CD4-positive, alpha-beta T cell treated with Interleukin-4 for 4 hours (primary cell): ENCODE results near the gene TMEM9B.
A peak's percentile ranks its signal among the peaks of the same experiment; 100 is the strongest.

ENCODE experiments used
- DNase-seq: peaks from one replicate; pipeline ENCODE4 v3.0.0-alpha.2; 2020

The TMEM9B gene

GRCh38 chr11:8928205-8928604, 36.0 kb downstream of the TMEM9B start:
- no peak for DNase-seq

DNA sequence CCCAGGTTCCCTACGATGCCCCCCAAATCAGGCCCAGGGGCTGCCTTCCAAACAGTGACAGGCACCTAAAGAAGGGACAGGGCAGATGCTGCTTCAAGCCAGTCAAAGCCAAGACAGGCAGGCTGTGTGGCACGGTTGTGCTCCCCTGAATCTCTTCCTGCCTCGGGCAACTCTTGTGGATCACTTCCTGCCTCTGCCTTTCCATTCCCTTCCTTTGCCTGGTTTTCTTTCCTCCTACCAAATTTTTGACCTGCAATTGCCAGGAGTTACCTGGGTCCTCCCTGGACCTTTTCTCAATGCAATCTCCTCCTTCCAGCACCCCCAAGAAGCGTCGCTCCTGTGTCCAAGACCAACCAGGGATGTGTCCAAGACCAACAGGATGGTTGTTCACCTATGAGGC, 37.0 kb downstream of the TMEM9B start:
- no peak for DNase-seq

DNA sequence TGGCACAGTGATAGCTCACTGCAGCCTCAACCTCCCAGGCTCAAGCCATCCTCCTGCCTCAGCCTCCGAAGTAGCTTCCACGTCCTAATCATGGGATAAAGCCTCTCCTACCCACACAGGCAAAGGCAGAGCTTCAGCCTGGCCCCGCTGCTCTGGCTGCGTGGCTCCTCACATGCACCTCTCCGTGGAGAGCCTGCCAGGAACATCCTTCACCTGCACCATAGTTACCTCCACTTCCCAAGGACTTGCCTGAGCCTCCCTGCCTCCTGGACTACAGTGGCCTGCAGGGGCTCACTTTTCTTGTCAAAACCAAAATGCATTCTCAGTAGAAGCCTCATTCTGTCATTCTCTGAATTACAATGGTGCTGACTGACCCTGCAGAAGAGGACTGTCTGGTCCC, 38.0 kb downstream of the TMEM9B start:
- DNase-seq, result no peak

DNA sequence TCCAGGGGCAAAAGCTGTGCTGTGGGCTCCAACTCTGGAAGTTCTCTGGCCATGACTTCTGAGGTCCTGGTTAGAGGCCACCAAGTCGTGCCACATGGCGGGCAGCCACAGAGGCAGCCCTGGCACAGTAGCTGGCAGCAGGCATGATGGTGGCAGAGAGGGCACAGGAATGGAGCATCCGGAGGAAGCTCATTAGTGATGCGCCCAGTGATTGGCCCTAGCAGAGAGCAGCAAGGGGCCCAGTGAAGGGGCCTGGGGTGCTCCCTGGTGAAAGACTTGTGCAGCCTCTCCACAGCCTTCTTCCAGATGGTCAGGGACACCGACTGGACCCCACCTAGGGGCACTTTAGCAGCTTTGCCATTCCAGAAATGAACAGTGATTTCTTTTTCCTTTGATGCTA, 38.5 kb downstream of the TMEM9B start:
- no peak for DNase-seq

GRCh38 chr11:8922691-8923090, 41.6 kb downstream of the TMEM9B start:
- DNase-seq, result no peak

GRCh38 chr11:8917157-8917825, 47.0 kb downstream of the TMEM9B start:
- no peak for DNase-seq

GRCh38 chr11:8914661-8915018, 49.6 kb downstream of the TMEM9B start:
- DNase-seq, result no peak

- peak; percentile 54 for DNase-seq
Measured at GRCh38 chr11:8913961-8914660, 50.1 kb downstream of the TMEM9B start.

GRCh38 chr11:8911029-8911823, 53.0 kb downstream of the TMEM9B start, which contains the start of gene AKIP1:
TSS of gene AKIP1 (plus strand) at chr11:8911189. CDS start at chr11:8911450, 261 bp downstream.
- peak; percentile 81 for DNase-seq

GRCh38 chr11:8910649-8911026, 53.6 kb downstream of the TMEM9B start:
- DNase-seq, result no peak

DNA sequence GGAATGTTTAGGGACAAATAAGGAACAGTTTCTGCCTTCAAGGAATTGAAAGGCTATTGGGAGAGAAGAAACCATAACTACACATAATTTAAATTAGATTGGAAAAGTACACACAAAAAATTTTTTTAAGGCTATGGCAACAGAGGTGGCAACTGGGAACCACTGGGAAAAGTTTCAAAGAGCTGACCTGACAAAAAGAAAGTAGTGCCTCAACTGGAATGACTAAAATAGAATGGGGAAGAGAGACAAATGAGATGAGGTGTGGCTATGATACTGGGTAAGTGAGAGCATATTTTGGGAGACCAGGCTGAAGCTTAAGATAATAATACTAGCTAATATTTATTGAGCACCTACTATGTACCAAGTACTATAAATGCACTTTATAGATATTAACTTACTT, 56.1 kb downstream of the TMEM9B start:
- no peak for DNase-seq

DNA sequence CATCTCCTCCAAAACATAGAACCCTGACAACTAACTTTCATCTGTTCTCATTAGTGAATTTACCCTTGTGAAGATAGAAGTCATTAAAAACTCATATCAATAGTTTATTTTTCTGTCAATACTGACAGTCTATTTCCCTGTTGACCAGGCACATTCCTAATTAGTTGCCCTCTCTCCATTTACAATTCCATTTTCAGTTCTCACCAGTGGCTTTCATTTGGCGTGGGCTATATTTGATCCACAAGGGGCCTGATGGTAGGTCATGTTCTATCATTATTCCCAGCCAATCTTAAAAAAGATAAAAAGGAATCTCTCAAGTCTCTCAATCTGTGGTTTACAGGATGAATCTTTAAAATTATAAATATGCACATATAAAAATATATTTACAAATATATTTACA, 57.1 kb downstream of the TMEM9B start:
- no peak for DNase-seq

- no peak for DNase-seq
Measured at GRCh38 chr11:8905528-8906165, 58.6 kb downstream of the TMEM9B start.

GRCh38 chr11:8899119-8899753, 65.0 kb downstream of the TMEM9B start:
- DNase-seq, result no peak
